ENCODE results near the gene WDR4. TPM values are rescaled to one million over a fixed set of nuclear protein-coding genes. Genes with fewer than 3 reads are reported as not detected.

WDR4 gene
- total and polyA plus RNA-seq, 2 experiments from 2014 or later = 8.8 to 9.3 TPM

- no peak for DNase-seq (ENCODE audit: low read depth in 1 of 2, low spot score in 1 of 2)
- Histone ChIP-seq H3K36me3 (peaks cover 8% of the 10 kb centered on the region), H3K4me1 (ENCODE audit: low read depth) (no peaks in the 10 kb centered on the region), H3K27me3 (no peaks in the 10 kb centered on the region), H3K27ac (no peak overlapping the region), H3K4me3 (no peak overlapping the region), H3K9me3 (ENCODE audit: low read depth) (no peaks in the 10 kb centered on the region)
- no peak for TF ChIP-seq CTCF (IDR thresholded peaks at IDR 0.05; ENCODE audit: low read depth, low read length)
These were observed 42.5 kb downstream of the WDR4 start for GRCh38 chr21:42836767-42837301.

- no peak for DNase-seq (ENCODE audit: low read depth in 1 of 2, low spot score in 1 of 2)
- Histone ChIP-seq H3K4me1 (ENCODE audit: low read depth) (no peaks in the 10 kb centered on the region), H3K27me3 (no peaks in the 10 kb centered on the region), H3K4me3 (no peak overlapping the region), H3K9me3 (ENCODE audit: low read depth) (no peaks in the 10 kb centered on the region), H3K27ac (no peak overlapping the region), H3K36me3 (peaks cover 8% of the 10 kb centered on the region)
- TF ChIP-seq CTCF (IDR thresholded peaks at IDR 0.05; ENCODE audit: low read depth, low read length) = no peak
These were observed 43.0 kb downstream of the WDR4 start for GRCh38 chr21:42836402-42836666.

GRCh38 chr21:42835611-42836401 lies 43.5 kb downstream of the WDR4 start:
- Histone ChIP-seq H3K4me3 (no peak overlapping the region), H3K4me1 (ENCODE audit: low read depth) (no peaks in the 10 kb centered on the region), H3K36me3 (peaks cover 6% of the 10 kb centered on the region), H3K27ac (no peak overlapping the region), H3K27me3 (no peaks in the 10 kb centered on the region), H3K9me3 (ENCODE audit: low read depth) (no peaks in the 10 kb centered on the region)
- TF ChIP-seq CTCF (IDR thresholded peaks at IDR 0.05; ENCODE audit: low read depth, low read length) = no peak
- no peak for DNase-seq (ENCODE audit: low read depth in 1 of 2, low spot score in 1 of 2)

- no peaks in the 10 kb centered on the region for H3K27me3 ChIP-seq
- H3K36me3 ChIP-seq = no peaks in the 10 kb centered on the region
- no peak overlapping the region for H3K4me3 ChIP-seq
- no peak for TF ChIP-seq CTCF (IDR thresholded peaks at IDR 0.05; ENCODE audit: low read depth, low read length)
- no peaks in the 10 kb centered on the region for H3K9me3 ChIP-seq (ENCODE audit: low read depth)
- no peaks in the 10 kb centered on the region for H3K4me1 ChIP-seq (ENCODE audit: low read depth)
- H3K27ac ChIP-seq = no peak overlapping the region
- DNase-seq (ENCODE audit: low read depth in 1 of 2, low spot score in 1 of 2) = no peak
These were observed 44.1 kb downstream of the WDR4 start for GRCh38 chr21:42835211-42835610.

- Histone ChIP-seq H3K27ac (no peak overlapping the region), H3K4me1 (ENCODE audit: low read depth) (no peaks in the 10 kb centered on the region), H3K9me3 (ENCODE audit: low read depth) (no peaks in the 10 kb centered on the region), H3K4me3 (no peak overlapping the region), H3K36me3 (no peaks in the 10 kb centered on the region), H3K27me3 (no peaks in the 10 kb centered on the region)
- no peak for TF ChIP-seq CTCF (IDR thresholded peaks at IDR 0.05; ENCODE audit: low read depth, low read length)
- DNase-seq (ENCODE audit: low read depth in 1 of 2, low spot score in 1 of 2) = no peak
These were observed 44.6 kb downstream of the WDR4 start for GRCh38 chr21:42834726-42835191.

Measured in cardiac muscle cell (in vitro differentiated cells and primary cell).